ENCODE results near the gene CADPS2. TPM values are rescaled to one million over a fixed set of nuclear protein-coding genes. Genes with fewer than 3 reads are reported as not detected.

Gene CADPS2
- total and polyA plus RNA-seq, 2 donors (not counting 3 experiments of a cell fraction or from before 2014, with no cell fraction given): 9.5 to 22.6 TPM

DNA sequence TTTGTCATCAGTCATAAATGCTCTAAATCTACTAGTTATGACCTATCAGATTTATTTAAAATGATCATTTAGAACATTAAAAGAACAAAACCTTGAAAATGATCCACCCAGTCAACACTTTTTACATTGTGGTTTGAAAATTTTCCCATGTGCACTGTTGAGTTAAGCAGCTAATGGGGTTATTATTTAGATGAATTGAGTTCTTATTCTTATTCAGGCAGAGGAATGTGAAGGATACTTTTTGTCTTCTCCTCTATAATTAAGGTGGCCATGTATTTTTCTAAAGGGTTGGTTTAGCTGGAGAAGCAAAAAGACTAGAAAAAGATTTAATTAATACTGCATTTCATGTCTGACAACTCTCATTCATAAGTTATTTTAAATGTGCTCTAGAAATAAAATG, 506.8 kb downstream of the CADPS2 start:
- Histone ChIP-seq H3K4me2 (ENCODE audit: insufficient read depth, low read length) (no peak overlapping the region), H3K9me1 (replicated peaks; ENCODE audit: control insufficient read depth, extremely low read depth, insufficient read depth, low read length) (no peaks in the 10 kb centered on the region), H2AFZ (ENCODE audit: low read depth, low read length) (no peak overlapping the region), H3K27me3 (ENCODE audit: control insufficient read depth in 2 of 2, insufficient read depth in 2 of 2, low read length in 2 of 2) (no peaks in the 10 kb centered on the region), H3K9ac (replicated peaks; ENCODE audit: extremely low read depth, insufficient read depth, low read length) (no peak overlapping the region), H3K9me3 (replicated peaks; ENCODE audit: control insufficient read depth, insufficient read depth, low read length) (no peaks in the 10 kb centered on the region), H3K4me1 (ENCODE audit: control insufficient read depth, extremely low read depth, insufficient read depth, low read length) (no peaks in the 10 kb centered on the region), H3K27ac (ENCODE audit: insufficient read depth, low read depth, low read length) (no peak overlapping the region), H3K79me2 (ENCODE audit: control insufficient read depth, insufficient read depth, low read length) (no peaks in the 10 kb centered on the region), H4K20me1 (replicated peaks; ENCODE audit: control insufficient read depth, extremely low read depth, insufficient read depth, low read length) (no peaks in the 10 kb centered on the region), H3K4me3 (replicated peaks in 1 of 3; ENCODE audit: insufficient read depth in 1 of 3, low read depth in 1 of 3, low read length in 3 of 3) (no peak overlapping the region), H3K36me3 (ENCODE audit: control insufficient read depth in 2 of 2, extremely low read depth in 1 of 2, insufficient read depth in 2 of 2, low read length in 2 of 2) (no peaks in the 10 kb centered on the region)
- DNase-seq (ENCODE audit: low read depth, low spot score) (no peak), FAIRE-seq (no peak)
- CTCF ChIA-PET: no interaction called here
- dilution Hi-C loops (cut with MboI; ENCODE audit: extremely low pct_ligation_motif_present, low sequenced_read_pairs) (no loop called here), intact Hi-C loops (cut with micrococcal nuclease) (no loop called here)
- POLR2A ChIA-PET: no interaction called here
- TF ChIP-seq, protein P1, sequence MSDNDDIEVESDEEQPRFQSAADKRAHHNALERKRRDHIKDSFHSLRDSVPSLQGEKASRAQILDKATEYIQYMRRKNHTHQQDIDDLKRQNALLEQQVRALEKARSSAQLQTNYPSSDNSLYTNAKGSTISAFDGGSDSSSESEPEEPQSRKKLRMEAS (IDR thresholded peaks at IDR 0.05; ENCODE audit: insufficient read depth, insufficient read length): no peak
- TF ChIP-seq, protein P2, sequence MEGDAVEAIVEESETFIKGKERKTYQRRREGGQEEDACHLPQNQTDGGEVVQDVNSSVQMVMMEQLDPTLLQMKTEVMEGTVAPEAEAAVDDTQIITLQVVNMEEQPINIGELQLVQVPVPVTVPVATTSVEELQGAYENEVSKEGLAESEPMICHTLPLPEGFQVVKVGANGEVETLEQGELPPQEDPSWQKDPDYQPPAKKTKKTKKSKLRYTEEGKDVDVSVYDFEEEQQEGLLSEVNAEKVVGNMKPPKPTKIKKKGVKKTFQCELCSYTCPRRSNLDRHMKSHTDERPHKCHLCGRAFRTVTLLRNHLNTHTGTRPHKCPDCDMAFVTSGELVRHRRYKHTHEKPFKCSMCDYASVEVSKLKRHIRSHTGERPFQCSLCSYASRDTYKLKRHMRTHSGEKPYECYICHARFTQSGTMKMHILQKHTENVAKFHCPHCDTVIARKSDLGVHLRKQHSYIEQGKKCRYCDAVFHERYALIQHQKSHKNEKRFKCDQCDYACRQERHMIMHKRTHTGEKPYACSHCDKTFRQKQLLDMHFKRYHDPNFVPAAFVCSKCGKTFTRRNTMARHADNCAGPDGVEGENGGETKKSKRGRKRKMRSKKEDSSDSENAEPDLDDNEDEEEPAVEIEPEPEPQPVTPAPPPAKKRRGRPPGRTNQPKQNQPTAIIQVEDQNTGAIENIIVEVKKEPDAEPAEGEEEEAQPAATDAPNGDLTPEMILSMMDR (IDR thresholded peaks at IDR 0.05; ENCODE audit: extremely low read depth in 1 of 2, insufficient read depth in 1 of 2, low read depth in 1 of 2, low read length in 2 of 2): no peak
- no peak for TF ChIP-seq GATA2 (IDR thresholded peaks at IDR 0.05; ENCODE audit: insufficient read depth, insufficient read length, low read depth, low read length)
- TF ChIP-seq MYC (IDR thresholded peaks at IDR 0.05; ENCODE audit: low read depth, low read length): no peak
- TF ChIP-seq JUN (IDR thresholded peaks at IDR 0.05; ENCODE audit: borderline replicate concordance, insufficient read depth, insufficient read length, low read depth): no peak
- no peak for TF ChIP-seq FOS (IDR thresholded peaks at IDR 0.05; ENCODE audit: borderline replicate concordance, insufficient read depth, low read length)
- no peak for TF ChIP-seq POLR2A (IDR thresholded peaks at IDR 0.05; ENCODE audit: low read depth, low read length)
- TF ChIP-seq EZH2 (IDR thresholded peaks at IDR 0.05; ENCODE audit: borderline replicate concordance, low read depth, low read length, severe bottlenecking): no peak
- TF ChIP-seq POLR2AphosphoS5 (IDR thresholded peaks at IDR 0.05; ENCODE audit: insufficient read depth, low read depth, low read length): no peak
- BruUV-seq (replicated peaks): no TSS peak
